Activated naive CD4-positive, alpha-beta T cell treated with Interleukin-2 at 50 U/mL for 16 hours (primary cell): ENCODE results near the gene BST1.
"Not testable (repeated sequence)": the region's sequence is repeated elsewhere in the genome, so short reads cannot be mapped to it uniquely, and the experiment has no call there.

Source experiments
- DNase-seq: peaks from one replicate; pipeline ENCODE4 v3.0.0-alpha.2; 2020

Gene BST1

DNA sequence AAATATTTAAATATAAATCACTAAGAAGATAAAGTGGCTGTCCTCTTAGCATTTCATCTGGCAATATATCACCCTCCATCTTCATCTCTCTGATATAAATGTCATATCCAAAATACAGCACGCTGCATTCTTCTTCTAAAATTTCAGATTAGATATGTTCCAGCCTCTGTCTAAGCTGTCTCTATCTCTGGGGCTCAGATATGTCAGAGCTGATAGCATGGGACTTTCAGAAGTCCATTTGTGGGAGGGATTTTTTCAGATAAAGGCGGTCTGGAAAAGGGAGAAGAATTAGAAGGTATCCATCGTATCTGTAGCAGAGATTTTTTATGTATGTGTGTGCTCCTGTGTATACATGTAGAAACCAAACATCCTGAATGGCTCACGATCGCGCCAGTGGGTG lies 50.2 kb downstream of the BST1 start:
- DNase-seq: no peak

DNA sequence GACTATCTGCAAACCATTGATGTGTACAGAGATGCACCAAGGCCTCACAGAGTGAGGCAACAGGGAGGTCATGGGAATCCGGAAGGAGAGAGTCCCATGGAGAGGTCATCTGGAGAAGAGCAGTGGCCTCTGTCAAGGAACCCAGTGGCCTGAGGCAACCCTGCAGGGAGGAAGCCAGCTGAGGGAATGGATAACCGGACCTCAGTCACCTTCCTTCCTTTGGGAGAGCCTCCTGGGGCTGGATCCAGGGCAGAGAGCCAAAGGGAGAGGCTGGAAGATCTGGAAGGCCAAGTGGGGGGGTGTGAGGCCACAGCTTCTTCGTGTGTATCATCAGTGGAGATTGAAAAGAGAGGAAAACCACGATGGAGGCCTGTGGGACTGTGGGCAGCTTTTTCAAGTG lies 50.9 kb downstream of the BST1 start:
- DNase-seq: no peak

DNA sequence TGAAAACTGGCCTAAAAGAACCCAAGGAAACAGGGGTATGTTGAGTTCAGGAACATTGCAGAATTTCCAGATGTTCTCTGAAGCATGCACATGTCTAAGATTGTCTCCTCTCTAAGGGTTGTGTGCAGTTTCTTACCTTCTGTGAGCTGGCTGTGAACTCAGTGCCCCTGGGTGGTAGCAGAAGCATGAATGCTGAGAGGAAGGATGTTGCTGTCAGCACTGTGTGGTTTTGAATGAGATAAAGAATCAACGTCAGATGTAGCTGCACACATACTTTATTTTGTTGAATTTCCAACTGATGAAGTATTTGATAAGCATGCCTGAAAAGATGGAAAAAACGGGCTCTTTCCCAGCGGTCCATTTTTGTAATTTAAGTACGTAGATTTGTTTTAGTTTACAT lies 51.5 kb downstream of the BST1 start:
- peak; percentile 40 for DNase-seq

DNA sequence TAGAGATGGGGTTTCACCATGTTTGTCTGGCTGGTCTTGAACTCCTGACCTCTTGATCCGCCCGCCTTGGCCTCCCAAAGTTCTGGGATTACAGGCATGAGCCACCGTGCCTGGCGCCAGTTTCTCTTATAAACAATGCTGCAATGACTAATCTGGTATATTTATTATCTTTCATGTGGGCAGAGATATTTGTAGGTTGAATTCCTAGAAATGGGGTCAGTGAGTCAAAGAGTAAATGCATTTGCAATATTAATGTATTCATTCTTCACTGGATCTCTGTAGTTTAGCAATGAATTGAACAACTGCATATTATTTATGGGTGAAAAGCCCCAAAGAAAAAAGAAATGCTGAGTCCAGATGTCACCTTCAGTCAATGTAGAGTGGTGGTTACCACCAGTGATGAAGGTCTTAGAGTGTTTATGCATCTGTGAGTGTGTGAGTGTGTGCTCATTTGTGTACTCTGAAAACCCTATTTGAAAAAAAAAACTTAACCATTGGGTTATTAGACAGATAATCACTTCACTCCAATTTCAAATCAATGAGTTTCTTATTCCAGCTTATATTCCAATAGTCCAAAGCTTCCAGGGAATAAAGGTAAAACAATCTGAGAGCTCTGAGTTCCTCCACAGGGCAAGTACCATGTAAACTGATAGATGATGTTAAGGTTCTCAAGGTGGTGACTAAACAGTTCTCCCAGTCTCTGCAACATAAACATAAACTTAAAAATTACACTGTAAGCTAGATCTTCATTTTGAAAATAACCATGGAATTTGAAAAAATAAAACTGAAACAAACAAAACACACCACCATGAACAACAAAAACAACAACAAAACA lies 52.7 kb downstream of the BST1 start:
- DNase-seq: peak; percentile 72

DNA sequence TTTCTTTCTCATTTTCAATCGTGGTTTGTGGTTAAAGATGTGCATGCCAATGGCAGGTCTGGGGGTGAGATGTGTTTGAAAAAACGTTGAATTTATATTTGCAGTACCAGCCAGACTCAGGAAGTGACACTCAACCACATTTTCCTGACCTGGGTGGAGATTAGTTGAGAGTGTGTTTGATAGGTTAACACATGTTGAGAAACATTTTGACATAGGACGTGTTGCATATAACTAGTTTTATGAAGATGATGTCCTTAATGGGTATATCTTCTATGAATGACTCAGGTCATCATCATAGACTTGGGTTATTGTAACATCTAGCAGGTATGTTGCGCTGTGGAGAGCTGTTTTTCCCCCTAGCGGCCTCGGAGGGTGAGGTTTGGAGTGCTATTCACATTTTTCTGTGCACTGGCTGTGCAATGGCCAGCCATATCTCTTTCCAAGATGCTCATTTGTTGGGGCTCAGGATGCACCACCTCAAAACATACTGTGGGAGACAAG lies 53.5 kb downstream of the BST1 start:
- DNase-seq: peak; percentile 79

DNA sequence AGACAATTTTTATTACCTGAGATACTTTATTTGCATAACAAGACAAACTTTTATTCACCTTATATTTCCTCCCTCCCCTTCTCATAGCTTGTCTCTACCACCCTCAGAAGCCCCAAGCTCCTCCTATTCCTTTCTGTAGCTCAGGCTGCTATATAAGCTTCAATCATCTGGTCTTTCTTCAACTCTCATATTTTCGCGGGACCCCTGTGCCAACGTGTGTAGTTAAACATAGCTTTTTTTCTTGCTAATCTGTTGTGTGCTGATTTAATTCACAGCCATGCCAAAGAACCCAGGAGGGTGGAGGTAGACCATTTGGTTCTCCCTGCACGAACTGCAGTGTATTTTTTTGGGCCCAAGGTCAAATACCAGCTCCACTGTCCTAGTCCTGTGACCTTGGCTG lies 54.2 kb downstream of the BST1 start:
- no peak for DNase-seq

DNA sequence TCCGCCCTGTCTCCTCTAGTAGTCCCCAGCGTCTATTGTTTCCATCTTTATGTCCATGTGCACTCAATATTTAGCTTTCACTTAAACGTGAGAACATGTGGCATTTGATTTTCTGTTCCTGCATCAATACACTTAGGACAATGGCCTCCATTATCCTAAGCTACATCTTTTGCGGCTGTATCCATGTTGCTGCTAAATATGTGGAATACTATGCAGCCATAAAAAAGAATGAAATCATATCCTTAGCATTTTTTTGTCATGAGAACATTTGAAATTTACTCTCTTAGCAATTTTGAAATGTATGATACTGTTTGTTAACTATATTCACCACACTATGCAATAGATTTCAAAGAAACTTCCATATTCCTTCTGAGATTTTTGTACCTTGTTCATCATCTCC lies 55.4 kb downstream of the BST1 start:
- no peak for DNase-seq

DNA sequence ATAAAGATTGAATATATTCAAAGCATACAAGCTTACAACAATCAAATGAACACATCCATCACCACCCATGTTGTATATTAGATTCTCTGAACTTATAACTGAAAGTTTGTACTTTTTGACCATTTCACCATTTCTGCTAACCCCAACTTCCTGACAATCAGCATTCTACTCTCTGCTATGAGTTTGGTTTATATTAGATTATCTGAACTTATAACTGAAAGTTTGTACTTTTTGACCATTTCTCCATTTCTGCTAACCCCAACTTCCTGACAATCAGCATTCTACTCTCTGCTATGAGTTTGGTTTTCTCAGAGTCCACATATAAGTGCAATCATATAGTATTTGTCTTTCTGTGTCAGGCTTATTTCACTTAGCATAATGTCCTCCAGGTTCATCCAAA lies 59.6 kb downstream of the BST1 start:
- not testable (repeated sequence) for DNase-seq

DNA sequence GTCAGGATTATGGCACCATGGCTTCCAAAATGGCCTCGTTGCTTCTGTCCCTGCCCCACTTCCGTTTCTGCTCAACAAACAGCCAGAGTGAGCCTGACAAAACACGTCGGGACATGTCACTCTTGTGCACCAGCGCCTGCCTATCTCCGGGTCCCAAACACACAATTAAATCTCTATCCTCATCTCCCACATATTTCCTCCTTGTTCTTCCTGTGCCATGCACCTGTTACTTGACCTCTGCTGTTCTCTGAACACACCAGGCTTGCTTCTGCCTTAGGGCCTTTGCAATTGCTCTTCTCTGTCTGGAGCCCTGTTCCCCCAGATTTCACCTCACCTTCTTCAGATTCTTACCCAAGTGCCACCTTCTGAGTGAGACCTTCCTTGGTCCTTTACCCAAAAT lies 62.5 kb downstream of the BST1 start:
- no peak for DNase-seq

DNA sequence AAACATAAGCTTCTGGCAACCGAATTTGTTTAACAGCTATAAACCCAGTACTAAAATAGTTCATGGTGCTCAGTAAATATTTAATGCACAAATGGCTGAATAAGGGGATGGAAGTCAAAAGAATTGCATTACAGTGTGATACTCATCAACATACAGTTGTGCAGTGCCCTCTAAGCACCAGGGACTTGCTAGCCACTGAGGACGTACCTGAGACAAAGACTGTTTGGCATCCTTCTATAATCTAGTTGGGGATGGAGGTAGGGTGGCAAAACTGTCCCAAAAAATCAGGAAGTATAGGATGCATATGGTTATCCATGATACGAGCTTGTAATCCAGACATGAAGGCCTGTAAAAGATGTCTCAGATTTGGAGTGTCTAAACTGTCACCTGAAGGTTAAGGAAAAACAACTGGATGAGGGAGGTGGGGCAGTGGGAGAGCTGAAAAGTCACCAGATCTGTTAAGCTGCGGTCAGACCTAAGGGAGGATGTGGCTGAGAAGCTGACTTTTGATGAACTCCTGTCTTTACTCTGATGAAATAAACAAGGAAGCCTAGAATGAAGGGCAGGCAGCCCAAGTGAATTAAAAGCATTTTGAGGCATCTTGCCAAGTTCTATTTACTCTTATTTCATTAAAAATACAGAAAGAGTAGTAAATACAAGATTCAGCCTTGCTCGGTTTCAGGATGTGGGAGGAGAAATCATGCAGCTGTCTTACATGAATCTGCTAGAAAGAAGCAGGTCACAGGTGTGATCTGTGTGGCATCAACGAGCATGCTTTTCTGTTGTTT lies 63.2 kb downstream of the BST1 start:
- DNase-seq: peak; percentile 25

DNA sequence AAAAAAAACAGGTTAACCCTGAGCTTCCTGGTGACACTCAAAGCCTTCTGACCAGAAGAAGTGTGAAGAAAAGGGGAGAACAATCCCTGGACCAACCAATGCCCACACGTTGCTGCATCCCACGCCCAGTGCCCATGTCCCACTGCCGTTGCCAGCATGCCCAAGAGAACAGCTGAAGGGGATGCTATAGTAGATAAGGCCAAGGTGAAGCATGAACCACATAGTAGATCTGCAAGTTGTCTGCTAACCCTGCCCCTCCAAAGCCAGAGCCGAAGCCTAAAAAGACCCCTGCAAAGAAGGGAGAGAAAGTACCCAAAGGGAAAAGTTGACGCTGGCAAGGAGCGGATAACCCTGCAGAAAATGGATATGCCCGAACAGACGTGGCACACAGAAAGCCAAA lies 64.0 kb downstream of the BST1 start:
- DNase-seq: no peak

DNA sequence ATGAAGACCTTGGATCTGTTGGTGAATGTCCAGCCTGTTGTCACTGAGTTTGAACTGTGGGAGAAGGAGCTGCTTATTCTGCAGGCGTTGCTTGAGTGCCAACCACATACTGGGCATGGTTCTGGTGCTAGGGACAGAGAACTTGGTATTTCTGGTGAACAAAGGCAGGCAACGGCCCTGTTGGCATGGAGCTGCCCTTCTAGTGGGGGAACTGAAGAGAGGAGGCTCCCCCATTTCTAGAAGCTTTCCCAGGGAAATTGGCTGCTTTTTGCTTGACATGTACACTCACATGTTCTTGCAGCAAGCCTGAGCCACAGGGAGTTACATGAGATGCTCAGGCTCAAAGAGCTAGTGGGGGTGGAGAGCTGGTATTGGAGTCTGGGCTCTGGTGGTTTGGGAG lies 66.3 kb downstream of the BST1 start:
- no peak for DNase-seq

DNA sequence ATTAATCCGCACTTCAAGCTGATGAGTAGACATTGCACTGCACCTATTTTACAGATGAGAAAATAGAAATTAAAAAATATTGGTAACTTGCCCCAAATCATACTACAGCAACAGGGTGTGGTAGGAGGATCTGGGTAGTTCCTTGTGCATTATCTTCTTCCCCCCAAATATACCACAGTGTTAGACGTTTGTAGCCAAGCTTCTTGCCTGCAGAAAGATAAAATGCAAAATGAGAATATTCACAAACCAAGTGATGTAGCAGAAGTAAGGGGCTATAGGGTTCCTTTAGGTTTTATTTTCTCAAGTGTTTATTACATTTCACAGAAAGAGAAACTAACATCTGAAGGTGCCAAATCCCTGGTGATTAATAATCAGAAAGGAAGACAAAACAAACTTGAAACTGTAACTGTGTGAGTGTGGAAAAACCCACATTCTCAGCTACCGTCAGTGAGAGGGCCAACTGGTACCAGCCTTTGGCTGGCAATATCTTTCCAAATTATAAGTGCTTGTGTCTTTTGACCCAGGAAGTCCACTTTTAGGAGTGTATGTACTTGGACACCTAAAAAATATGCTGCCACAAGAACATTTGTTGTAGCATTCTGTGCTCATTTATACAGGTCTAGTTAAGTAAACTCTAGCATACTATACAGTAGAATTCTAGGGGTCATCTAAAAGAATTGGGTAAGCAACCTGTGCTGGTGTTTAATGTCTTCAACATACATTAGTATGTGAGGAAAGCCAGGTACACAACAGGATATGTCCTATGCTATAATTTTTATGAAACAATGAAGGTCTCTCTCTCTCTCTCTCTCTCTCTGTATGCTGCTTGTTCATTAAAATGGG lies 68.6 kb downstream of the BST1 start:
- DNase-seq: peak; percentile 21

DNA sequence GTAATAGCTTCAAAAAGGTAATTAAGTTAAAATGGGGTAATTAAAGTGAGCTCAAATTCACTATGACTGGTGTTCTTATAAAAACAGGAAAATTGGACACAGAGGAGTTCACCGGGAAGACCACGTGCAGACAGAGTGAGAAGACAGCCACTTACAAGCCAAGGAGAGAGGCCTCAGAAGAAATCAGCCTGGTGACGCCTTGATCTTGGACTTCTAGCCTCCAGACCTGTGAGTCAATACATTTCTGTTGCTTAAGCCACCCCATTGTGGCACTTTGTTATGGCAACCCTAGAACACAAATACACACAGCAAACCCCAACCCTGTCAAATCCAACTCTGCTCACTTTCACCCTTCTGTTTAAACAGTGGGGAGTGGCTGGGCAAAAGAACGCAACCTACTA lies 71.2 kb downstream of the BST1 start:
- no peak for DNase-seq

DNA sequence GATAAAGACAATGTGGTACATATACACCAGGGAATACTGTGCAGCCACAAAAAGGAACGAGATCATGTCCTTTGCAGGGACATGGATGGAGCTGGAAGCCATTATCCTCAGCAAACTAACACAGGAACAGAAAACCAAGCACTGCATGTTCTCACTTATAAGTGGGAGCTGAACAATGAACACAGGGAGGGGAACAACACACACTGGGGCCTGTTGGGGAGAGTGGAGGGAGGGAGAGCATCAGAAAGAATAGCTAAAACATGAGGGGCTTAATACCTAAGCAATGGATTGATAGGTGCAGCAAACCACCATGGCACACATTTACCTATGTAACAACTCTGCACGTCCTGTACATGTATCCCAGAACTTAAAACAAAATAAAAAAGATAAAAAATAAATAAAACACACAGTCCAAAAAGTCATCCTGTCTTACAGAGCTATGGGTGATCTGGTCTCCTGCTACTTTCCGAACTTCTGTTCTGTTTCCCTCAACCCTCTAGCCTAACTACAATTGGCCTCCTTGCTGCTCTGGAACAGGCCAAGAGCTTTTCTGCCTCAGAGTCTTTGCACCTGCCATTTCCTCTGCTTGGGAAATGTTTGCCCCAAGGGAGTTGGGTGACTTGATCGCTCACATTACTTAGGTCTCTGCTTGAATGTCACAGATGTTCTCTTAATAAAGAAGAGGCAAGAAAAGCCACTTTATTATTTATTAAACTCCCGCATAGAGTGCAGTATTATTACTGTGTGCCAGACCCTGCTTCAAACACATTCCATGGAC lies 74.2 kb downstream of the BST1 start:
- no peak for DNase-seq

DNA sequence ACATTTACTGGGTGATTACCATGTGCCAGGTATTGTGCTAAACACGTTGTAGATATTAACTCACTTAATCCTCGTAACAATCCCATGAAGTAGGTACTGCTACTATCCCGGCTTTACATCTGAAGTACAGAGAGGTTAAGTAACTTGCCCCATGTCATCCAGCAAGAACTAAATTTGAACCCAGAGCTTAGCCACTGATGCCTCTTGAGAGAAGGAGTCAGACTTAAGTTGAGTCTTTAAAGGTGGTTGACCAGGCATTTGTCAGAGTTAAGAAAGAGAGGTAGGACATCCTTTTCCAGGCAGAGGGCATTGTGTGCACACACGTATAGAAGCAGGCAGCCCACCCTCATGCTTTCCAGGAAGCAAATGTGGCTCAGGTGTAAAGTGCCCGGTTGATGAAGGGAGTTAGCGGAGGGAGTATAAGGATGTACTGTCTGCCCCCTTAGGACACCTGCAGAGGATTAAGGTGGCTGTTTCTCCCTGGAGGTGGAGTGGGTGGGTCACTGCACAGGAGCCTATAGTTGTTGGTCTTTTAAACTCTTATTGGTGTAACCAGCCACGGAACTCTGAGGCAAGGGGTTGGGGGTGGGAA lies 74.9 kb downstream of the BST1 start:
- no peak for DNase-seq

DNA sequence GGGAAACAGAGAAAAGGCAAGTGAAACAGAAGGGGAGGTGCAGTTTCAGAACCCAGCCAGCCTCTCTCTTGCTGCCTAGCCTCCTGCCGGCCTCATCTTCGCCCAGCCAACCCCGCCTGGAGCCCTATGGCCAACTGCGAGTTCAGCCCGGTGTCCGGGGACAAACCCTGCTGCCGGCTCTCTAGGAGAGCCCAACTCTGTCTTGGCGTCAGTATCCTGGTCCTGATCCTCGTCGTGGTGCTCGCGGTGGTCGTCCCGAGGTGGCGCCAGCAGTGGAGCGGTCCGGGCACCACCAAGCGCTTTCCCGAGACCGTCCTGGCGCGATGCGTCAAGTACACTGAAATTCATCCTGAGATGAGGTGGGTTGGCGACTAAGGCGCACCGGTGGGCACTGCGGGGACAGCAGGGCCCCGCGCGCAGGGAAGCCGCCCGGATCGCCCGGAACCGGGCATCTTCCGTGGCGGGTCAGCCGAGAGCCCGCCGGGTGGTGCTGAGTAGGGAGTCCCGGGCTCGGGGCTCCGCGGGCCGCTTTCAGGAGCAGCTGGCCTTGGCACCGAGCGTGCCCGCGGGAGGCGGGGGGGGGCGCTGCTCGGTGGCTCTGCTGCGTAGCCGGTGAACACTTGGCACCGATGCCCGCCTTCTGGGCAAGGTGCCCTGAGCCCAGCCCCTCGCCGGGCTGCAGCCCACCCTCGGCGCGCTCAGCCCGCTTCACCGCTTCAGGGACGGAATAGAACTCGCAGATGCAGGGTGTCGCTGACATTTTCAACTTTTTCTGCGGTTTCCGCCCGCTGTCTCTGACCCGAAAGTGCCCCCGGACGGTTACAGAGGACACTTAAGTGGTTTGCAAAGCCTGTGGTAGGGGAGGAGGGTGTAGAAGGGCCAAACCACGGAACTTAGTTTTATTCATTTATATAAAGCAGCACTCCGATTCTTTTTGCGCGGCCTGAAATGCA lies 75.7 kb downstream of the BST1 start, which contains the start of gene CD38:
Gene CD38, plus strand, starts transcription at position 40 of the 953 bp plus-strand sequence. Its CDS starts 87 bp downstream, at position 127.
- peak; percentile 57 for DNase-seq

DNA sequence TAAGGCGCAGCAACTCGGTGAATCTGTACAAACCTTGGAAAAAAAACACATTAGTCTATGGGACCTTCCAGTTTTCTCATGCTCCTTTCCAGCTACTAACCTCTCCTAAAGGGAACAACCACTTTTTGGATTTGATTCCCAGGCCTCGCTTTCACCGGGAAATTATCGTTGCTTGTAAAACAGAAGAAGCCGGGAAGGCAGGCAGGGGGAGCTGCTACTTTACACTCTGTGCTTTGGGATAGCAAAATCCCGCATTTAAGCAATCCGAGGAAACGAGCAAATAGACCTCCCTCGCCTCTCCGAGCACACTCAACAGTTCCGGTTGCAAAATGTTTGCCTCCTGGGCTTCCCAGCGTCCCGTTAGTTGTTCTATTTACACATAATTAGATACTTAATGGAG lies 76.4 kb downstream of the BST1 start:
- DNase-seq: no peak

DNA sequence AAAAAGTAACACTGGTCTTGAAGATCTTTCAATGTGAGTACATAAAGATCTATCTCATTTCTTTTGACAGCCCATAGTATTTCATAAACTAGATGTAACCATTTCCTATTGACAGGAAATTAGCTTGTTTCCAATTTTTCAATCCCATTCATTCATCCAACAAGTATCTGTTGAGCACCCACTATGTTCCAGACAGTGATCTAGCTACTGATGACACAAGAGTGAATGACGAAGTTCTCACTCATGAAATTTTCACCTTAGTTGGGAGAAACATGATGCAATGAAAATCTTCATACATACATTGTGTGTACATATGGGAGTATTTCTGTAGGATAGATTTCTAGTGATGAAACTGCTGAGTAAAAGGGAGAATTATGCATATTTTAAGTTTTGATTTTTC lies 76.9 kb downstream of the BST1 start:
- DNase-seq: no peak

DNA sequence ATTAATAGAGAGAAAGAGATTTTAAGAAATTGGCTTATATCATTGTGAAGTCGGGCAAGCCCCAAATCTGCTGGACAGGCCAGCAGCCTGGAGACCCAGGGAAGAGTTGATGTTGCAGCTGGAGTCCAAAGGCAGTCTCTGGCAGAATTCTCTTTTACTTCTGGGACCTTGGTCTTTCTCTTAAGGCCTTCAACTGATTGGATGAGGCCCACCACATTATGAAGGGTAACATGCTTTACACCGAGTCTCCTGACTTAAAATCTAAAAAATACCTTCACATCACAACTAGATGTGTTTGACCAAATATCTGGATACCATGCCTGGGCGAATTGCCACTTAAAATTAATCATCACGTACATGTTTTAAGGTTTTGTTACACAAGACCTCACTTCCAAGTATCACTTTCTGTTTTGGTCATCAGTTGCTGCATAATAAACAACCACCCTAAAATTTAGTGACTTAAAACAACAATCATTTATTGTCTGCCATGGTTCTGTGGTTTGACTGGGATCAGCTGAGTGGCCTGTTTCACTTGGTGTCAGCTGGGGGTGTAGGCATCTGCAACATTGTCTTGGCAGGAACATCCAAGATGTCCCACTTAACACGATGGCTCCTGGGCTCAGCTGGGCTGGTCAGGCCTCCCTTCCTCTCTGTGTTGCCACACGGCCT lies 78.7 kb downstream of the BST1 start:
- peak; percentile 46 for DNase-seq
